GM13976 (cell line): Measurements from ENCODE around the gene C12orf54.
"Not testable (repeated sequence)": the region's sequence is repeated elsewhere in the genome, so short reads cannot be mapped to it uniquely, and the experiment has no call there.

Experiments used
- DNase-seq: peaks from one replicate; pipeline ENCODE4 v3.0.0; 2012; ENCODE audit warnings: low spot score
- in situ Hi-C: fragments of 300-500 bp; cut with MboI; formaldehyde crosslinking; loops from one replicate; pipeline ENCODE4 v1.12.0; 2022; ENCODE audit warnings: low sequenced_read_pairs, mixed read lengths, inconsistent platforms; ENCODE audit not compliant: unreplicated experiment
- TF ChIP-seq, protein P1 (sequence below): IDR thresholded peaks from 2 replicates; pipeline ENCODE4 v1.5.1; 2012; ENCODE audit warnings: borderline replicate concordance, mild to moderate bottlenecking; ENCODE audit not compliant: insufficient read depth; ENCODE audit errors: extremely low read depth, missing control alignments, control extremely low read depth

Gene C12orf54

DNA sequence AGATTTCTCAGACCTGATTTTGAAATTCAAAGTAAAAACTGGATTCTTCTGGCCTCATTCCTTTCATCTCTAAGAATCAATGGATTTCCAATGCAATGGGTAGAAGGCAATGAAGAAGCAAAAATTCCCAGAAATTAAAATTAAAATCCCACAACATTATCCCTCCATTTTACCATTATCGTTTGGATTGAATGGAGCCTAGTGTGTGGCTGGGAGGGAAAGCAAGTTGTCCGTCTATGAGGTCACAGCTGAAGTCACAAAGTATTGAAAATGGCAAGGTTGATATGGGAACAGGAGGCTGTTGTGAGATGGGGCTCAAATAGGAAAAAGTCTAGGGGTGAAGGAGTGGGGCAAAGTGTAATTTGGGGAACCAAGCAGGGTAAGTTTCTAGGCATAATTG, at the start of gene C12orf54:
Gene C12orf54, plus strand, starts transcription at position 301 of the 400 bp plus-strand sequence. CDS start 799 bp downstream, outside the sequence.
- DNase-seq = no peak
- in situ Hi-C loops = no loop called here
- TF ChIP-seq, protein P1, sequence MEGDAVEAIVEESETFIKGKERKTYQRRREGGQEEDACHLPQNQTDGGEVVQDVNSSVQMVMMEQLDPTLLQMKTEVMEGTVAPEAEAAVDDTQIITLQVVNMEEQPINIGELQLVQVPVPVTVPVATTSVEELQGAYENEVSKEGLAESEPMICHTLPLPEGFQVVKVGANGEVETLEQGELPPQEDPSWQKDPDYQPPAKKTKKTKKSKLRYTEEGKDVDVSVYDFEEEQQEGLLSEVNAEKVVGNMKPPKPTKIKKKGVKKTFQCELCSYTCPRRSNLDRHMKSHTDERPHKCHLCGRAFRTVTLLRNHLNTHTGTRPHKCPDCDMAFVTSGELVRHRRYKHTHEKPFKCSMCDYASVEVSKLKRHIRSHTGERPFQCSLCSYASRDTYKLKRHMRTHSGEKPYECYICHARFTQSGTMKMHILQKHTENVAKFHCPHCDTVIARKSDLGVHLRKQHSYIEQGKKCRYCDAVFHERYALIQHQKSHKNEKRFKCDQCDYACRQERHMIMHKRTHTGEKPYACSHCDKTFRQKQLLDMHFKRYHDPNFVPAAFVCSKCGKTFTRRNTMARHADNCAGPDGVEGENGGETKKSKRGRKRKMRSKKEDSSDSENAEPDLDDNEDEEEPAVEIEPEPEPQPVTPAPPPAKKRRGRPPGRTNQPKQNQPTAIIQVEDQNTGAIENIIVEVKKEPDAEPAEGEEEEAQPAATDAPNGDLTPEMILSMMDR = no peak

DNA sequence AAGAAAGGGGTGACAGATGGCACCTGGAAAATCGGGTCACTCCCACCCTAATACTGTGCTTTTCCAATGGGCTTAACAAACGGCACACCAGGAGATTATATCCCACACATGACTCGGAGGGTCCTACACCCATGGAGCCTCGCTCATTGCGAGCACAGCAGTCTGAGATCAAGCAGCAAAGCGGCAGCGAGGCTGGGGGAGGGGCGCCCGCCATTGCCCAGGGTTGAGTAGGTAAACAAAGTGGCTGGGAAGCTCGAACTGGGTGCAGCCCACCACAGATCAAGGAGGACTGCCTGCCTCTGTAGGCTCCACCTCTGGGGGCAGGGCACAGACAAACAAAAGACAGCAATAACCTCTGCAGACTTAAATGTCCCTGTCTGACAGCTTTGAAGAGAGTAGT, 48.3 kb upstream of the C12orf54 start:
- in situ Hi-C loops, DNase-seq: not testable (repeated sequence)

DNA sequence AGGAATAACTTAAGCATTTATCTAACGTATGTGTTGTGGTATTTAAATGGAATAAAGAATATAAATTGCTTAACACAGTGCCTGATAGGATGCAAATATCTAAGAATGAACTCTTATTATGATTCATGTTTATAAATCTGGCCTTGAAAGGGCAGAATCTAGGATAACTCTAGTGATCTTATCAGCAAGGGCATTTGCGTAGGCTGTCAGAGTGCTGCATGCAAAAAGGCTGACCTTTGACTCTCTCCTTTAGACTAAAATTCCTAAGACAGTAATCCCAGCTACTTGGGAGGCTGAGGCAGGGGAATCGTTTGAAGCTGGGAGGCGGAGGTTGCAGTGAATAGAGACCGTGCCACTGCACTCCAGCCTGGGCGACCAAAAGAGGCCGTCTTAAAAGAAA, 41.2 kb upstream of the C12orf54 start:
- no peak for DNase-seq
- TF ChIP-seq, protein P1 = no peak
- in situ Hi-C loops = no loop called here

DNA sequence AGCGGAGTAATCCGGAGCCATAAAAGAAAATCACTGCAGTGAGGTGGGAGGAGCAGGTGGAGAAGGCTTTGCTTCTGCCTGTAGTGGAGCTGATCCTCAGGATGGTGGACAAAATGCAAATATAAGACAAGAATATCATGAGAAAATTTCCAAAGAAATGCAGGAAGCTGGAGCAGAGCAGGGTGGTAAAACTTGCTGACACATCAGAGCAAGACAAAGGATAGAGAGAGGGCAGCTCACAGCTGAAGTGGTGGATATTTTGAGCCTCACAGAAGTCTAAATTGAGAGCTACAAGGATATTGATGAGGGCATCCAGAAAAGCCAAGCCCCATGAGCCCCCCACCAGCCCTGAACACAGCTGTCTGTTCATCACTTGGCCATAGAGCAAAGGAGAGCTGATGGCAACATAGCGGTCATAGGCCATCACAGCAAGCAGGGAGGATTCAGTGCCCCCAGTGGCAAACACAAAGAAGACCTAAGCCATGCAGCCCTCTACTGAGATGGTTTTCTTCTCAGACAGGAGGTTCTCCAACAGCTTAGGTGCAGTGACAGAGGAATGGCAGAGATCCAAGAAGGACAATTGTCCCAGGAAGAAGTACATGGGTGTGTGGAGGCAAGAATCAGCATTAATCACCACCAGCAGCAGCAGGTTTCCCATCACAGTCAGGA, 40.0 kb upstream of the C12orf54 start:
- no peak for DNase-seq
- in situ Hi-C loops = no loop called here
- TF ChIP-seq, protein P1 = no peak

DNA sequence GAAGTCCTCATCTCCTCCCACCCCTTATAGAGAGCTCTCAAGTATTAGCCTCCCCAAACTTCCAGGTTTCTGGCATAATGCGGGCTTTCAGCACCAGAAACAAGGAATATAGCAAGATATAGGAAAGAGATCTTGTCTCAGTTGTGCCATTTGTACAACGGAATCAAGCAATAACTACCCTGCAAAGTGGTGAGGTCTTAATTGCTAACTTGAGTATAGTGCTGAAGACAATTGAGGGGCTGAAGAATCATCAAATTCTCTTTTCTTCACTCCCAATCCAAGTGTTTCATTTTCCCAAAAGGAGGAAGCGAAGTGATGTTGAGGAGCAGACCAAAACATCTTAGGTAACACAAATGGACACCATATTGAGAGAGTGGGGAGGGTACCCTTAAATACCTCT, 36.8 kb upstream of the C12orf54 start:
- no peak for DNase-seq
- TF ChIP-seq, protein P1 = no peak
- in situ Hi-C loops = no loop called here

DNA sequence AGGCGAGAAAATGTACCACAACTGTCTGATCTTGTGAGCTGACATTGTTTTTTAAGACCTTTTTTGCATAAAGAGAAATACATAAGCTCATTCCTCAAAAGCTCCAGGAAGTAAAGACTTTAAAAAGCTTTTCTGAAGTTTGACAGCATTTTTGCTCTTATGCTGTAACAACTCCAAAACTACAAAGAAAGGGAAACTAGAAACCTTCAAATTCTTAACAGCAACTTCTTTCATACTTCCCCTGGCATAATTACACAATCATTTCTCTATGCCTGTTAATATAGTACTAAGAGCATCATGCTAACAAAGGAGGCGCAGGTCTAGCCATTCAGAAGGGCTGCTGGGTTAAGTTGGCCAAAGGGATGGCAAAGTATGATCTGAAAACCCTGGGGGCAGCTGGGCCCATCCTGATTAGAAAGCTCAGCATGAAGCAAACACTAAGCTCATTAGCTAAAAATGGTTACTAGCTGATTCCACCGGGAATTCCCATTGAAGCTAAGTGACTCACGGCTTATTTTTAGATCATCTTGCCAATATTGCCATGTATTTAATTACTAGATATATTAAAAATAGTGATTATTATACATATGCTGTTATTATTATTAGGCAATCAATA, 36.0 kb upstream of the C12orf54 start:
- TF ChIP-seq, protein P1 = no peak
- in situ Hi-C loops = no loop called here

DNA sequence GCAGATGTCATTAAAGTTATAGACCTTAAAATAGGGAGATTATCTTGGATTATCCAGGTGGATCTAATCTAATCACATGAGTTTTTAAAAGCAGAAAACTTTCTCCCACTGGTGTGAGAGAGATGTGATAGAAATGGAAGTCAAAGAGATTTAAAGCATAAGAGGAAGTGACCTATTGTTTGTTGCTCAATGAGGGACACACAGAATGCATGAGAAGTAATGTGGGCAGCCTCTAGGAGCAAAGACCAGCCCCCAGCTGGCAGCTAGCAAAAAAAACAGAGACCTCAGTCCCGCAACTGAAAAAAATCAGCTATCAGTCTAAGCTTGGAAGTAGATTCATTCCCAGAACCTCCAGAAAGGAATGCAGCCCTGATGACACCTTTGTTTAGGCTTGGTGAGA, 34.5 kb upstream of the C12orf54 start:
- TF ChIP-seq, protein P1 = no peak
- no peak for DNase-seq
- in situ Hi-C loops = no loop called here

More for the DNA sequence above, 36.0 kb upstream of the C12orf54 start:
- no peak for DNase-seq
